ENCODE data around the gene FAM117B.

Gene FAM117B

GRCh38 chr2:202592566-202592965 is 42.2 kb upstream of the FAM117B start:
- Histone ChIP-seq H3K9me3 (ENCODE audit: insufficient read depth, low read length) (no peaks in the 10 kb centered on the region), H3F3A (ENCODE audit: insufficient read depth) (no peaks in the 10 kb centered on the region), H3K27me3 (ENCODE audit: low read length) (no peaks in the 10 kb centered on the region), H3K9me2 (replicated peaks; ENCODE audit: insufficient read depth, low read length) (no peaks in the 10 kb centered on the region), H3K9ac (ENCODE audit: low read length) (no peak overlapping the region), H3K79me2 (ENCODE audit: insufficient read depth, low read length) (no peaks in the 10 kb centered on the region), H3K36me3 (ENCODE audit: low read length) (no peaks in the 10 kb centered on the region), H2AFZ (ENCODE audit: low read depth, low read length, severe bottlenecking) (no peak overlapping the region), H4K20me1 (ENCODE audit: low read depth, low read length) (no peaks in the 10 kb centered on the region), H3K4me2 (ENCODE audit: low read depth, low read length, poor library complexity, severe bottlenecking) (no peak overlapping the region), H3K27ac (ENCODE audit: low read depth, low read length) (no peak overlapping the region), H3K4me3 (ENCODE audit: insufficient read depth, low read length, poor library complexity, severe bottlenecking) (no peak overlapping the region)
- no peak for TF ChIP-seq EZH2phosphoT487 (conservative IDR thresholded peaks at IDR 0.05; ENCODE audit: low read length)
- TF ChIP-seq CTCF (IDR thresholded peaks at IDR 0.05; ENCODE audit: insufficient read depth, low read length, poor library complexity, severe bottlenecking) = no peak

- Histone ChIP-seq H4K20me1 (ENCODE audit: low read depth, low read length) (no peaks in the 10 kb centered on the region), H3K4me3 (ENCODE audit: insufficient read depth, low read length, poor library complexity, severe bottlenecking) (no peak overlapping the region), H3K27me3 (ENCODE audit: low read length) (no peaks in the 10 kb centered on the region), H3K79me2 (ENCODE audit: insufficient read depth, low read length) (no peaks in the 10 kb centered on the region), H3K9me2 (replicated peaks; ENCODE audit: insufficient read depth, low read length) (no peaks in the 10 kb centered on the region), H3K36me3 (ENCODE audit: low read length) (no peaks in the 10 kb centered on the region), H3K9ac (ENCODE audit: low read length) (no peak overlapping the region), H3K9me3 (ENCODE audit: insufficient read depth, low read length) (no peaks in the 10 kb centered on the region), H3K4me2 (ENCODE audit: low read depth, low read length, poor library complexity, severe bottlenecking) (no peak overlapping the region), H2AFZ (ENCODE audit: low read depth, low read length, severe bottlenecking) (no peak overlapping the region), H3F3A (ENCODE audit: insufficient read depth) (no peaks in the 10 kb centered on the region), H3K27ac (ENCODE audit: low read depth, low read length) (no peak overlapping the region)
- no peak for TF ChIP-seq EZH2phosphoT487 (conservative IDR thresholded peaks at IDR 0.05; ENCODE audit: low read length)
- TF ChIP-seq CTCF (IDR thresholded peaks at IDR 0.05; ENCODE audit: insufficient read depth, low read length, poor library complexity, severe bottlenecking) = no peak
Measured at GRCh38 chr2:202599105-202599504, 35.7 kb upstream of the FAM117B start.

GRCh38 chr2:202599911-202600310 is 34.9 kb upstream of the FAM117B start:
- Histone ChIP-seq H4K20me1 (ENCODE audit: low read depth, low read length) (no peaks in the 10 kb centered on the region), H2AFZ (ENCODE audit: low read depth, low read length, severe bottlenecking) (no peak overlapping the region), H3K79me2 (ENCODE audit: insufficient read depth, low read length) (no peaks in the 10 kb centered on the region), H3K4me2 (ENCODE audit: low read depth, low read length, poor library complexity, severe bottlenecking) (no peak overlapping the region), H3K9ac (ENCODE audit: low read length) (no peak overlapping the region), H3F3A (ENCODE audit: insufficient read depth) (no peaks in the 10 kb centered on the region), H3K27ac (ENCODE audit: low read depth, low read length) (no peak overlapping the region), H3K9me2 (replicated peaks; ENCODE audit: insufficient read depth, low read length) (no peaks in the 10 kb centered on the region), H3K9me3 (ENCODE audit: insufficient read depth, low read length) (no peaks in the 10 kb centered on the region), H3K36me3 (ENCODE audit: low read length) (no peaks in the 10 kb centered on the region), H3K4me3 (ENCODE audit: insufficient read depth, low read length, poor library complexity, severe bottlenecking) (no peak overlapping the region), H3K27me3 (ENCODE audit: low read length) (no peaks in the 10 kb centered on the region)
- no peak for TF ChIP-seq CTCF (IDR thresholded peaks at IDR 0.05; ENCODE audit: insufficient read depth, low read length, poor library complexity, severe bottlenecking)
- no peak for TF ChIP-seq EZH2phosphoT487 (conservative IDR thresholded peaks at IDR 0.05; ENCODE audit: low read length)
